UCSD-AML1 (cell line): ENCODE data around the gene GALNT8.
"Not testable (repeated sequence)": the region's sequence is repeated elsewhere in the genome, so short reads cannot be mapped to it uniquely, and the experiment has no call there.

Source experiments
- DNase-seq: peaks from one replicate; lab custom pipeline; 2025; ENCODE audit not compliant: unreplicated experiment; lab: John Stamatoyannopoulos, UW

The GALNT8 gene

DNA sequence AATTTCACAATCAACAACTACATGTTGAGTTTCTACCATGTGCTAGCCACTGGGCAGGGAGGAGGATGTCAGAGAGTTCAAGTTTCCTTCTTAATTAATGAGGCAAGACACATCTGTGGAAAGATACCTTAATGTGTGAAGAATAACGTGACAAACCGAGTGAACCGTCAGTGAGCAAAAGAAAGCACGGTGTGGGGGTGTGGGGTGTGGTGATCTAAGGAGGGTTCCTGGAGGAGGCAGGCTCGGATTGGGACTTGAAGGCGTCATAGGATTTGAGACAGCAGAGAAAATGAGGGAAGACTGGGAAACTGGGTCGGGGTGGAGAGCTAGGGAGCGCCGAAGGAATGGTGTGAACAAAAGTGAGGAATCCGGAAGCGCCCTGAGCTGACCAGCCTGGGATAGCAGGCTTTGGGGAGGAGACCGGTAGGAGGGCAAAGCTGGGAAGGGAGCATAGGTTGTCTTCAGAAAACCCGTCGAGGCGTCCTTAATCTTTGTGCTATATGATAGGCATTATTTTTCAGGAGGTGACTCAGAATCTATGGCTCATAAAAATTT, 22.3 kb downstream of the GALNT8 start:
- no peak for DNase-seq

DNA sequence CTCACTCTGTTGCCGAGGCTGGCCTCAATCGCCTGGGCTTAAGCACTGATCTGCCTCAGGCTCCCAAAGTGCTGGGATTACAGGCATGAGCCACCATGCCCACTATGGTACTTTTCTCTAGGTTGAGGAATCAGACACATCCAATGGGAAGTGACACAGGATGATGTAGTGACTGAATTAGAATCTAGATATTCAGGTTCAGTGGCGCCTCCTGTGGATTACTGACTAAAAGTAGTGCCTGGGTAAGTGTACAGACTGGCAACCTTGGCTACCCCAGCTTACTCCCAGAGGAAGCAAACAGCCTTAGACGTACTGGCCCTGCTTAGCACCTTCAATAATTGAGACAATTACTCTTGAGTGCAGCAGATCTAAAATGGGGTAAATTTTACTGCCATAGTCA, 22.8 kb downstream of the GALNT8 start:
- DNase-seq: no peak

DNA sequence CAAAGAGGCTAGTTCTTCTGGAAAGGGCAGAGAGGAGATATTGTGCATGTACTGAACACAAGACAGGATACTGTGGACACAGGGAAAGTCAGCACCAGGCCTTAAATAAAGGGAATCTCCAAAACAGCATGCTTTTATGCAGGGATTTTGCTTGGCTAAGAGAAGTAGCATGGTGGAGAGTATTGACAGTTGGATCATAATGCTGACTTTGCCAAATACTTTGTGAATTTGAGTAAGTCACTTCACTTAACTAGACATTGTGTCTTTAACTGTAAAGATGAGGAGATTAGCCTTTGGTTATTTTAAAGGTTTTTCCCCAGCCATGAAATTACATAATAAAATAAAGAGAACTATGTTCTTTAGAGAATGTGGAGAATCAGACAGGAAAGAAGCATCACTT, 24.5 kb downstream of the GALNT8 start:
- no peak for DNase-seq

DNA sequence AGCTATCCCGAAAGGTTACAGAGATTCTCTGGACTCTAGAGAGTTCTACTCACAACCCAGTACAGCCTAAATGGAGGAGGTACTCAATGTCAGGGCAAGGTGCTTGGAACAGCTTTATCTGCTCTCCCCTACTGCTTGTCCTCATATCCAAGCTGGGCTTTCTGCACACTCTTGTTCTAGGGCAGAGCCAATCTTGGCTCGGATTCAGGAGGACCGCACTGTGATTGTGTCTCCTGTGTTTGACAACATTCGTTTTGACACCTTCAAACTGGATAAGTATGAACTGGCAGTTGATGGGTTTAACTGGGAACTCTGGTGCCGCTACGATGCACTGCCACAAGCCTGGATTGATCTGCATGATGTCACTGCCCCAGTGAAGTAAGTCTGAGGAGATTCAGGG, 25.0 kb downstream of the GALNT8 start:
- no peak for DNase-seq

DNA sequence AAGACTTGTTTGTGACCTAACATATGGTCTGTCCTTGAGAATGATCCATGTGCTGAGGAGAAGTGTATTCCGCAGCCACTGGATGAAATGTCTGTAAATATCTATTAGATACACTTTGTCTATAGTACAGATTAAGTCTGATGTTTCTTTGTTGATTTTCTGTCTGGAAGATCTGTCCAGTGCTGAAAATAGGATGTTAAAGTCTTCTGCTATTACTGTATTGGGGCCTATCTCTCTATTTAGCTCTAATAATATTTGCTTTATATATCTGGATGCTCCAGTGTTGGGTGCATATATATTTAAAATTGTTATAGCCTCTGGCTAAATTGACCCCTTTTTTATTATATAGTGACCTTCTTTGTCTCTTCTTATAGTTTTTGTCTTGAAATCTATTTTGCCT, 31.5 kb downstream of the GALNT8 start:
- not testable (repeated sequence) for DNase-seq

DNA sequence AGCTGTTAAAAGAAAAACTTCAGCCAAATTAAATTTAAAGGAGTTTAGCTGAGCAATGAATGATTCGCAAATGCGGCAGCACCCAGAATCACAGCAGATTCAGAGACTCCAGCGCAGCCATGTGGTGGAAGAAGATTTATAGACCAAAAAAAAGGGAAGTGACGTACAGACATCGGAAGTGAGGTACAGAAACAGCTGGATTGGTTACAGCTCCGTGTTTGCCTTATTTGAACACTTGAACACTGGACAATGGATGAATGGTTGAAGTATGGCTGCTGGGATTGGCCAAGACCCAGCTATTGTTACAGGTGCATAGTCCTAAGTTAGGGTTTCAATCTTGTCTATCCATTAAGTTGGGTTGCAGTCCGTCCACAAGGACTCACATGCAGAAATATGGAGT, 42.6 kb downstream of the GALNT8 start:
- DNase-seq: no peak

DNA sequence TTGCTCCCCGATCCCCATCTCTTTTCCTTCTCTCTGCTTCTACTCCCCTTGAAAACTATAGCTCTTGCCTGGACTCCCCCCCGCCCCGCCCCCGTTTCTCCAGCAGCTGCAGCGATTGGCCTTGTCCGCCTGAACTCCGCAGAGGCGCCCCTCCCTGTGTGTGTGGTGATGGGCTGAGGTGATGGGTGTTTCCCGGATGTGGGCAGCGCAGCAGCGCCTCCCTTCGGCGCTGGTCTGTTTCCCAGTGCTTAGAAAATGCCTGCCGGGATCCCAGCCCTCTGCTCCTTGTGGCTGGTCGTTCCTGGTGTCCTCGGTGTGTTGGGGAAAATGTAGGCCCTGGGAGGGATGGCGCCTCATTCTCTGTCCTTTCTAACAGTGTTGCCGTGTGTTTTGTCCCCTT, 43.3 kb downstream of the GALNT8 start:
- DNase-seq: no peak

DNA sequence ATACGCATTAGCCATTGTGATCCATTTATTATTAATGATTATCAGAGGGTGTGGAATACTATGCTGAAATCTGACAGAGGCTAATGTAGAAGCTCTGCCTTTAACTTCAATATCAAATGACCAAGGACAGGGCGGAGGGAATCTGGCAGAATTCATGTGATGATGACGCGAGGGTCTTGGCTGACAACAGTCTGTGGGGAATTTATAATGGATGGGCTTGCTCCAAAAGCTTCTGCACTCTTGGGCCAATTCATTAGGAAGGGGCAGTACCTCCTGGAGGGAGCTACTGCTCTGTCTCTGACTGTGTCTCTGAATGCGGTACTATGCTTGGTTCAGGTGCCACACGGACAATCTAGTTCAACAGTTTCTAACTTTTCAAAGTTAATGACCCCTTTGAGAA, 46.2 kb downstream of the GALNT8 start:
- no peak for DNase-seq

DNA sequence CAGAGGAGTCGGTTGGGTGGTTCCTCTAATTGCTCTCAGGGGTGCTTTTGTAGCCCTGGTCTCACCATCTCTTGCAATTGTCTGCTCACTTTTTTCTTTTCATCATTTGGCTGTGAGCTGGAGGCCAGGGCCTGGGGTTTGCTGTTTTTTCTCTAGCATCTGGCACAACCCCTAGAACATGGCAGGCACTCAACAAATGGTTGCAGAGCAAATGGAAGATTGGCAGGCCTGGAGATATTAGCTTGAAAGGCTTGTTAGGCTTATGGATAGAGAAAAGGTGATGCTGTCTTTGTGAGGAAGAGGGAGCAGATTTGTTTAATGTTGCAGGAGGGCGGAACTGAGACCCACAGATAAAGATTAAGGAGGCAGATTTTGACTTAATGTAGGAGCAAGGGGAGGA, 47.0 kb downstream of the GALNT8 start:
- DNase-seq: no peak

DNA sequence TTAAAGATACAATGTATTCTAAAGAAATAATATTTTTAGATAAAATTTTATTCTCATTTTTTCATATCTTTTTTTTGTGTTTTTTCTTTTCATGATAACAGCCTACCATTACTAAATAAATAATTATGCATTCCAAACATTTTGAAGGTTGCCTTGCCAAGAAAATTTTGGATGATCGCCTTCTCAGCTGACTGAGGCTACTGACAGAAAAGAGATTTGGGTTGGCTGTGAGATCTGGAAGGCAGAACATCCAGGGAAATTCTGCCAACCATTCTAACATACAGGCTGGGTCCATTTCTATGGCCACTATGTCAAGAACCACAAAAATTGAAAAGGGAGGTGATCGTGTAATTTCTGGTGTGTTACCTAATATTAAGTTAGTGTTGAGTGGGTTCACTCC, 48.1 kb downstream of the GALNT8 start:
- DNase-seq: no peak

DNA sequence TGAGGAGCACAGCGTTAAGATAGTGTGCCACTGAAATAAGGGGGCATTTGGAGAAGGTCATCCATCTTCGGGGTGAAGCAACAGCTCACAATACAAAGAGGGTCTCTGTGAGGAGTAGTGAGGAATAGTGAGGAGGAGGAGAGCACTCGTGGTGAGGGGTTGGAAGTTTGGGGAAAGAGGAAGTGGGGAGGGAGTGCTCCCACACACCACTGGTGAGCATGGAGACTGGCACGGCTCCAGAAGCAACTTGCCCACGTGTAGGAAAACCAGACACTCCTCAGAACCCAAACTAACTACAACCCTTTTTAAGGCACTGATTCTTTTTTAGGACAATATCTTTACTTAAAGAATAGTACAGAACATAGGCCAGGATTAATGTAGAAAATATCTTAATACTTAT, 48.9 kb downstream of the GALNT8 start:
- no peak for DNase-seq

DNA sequence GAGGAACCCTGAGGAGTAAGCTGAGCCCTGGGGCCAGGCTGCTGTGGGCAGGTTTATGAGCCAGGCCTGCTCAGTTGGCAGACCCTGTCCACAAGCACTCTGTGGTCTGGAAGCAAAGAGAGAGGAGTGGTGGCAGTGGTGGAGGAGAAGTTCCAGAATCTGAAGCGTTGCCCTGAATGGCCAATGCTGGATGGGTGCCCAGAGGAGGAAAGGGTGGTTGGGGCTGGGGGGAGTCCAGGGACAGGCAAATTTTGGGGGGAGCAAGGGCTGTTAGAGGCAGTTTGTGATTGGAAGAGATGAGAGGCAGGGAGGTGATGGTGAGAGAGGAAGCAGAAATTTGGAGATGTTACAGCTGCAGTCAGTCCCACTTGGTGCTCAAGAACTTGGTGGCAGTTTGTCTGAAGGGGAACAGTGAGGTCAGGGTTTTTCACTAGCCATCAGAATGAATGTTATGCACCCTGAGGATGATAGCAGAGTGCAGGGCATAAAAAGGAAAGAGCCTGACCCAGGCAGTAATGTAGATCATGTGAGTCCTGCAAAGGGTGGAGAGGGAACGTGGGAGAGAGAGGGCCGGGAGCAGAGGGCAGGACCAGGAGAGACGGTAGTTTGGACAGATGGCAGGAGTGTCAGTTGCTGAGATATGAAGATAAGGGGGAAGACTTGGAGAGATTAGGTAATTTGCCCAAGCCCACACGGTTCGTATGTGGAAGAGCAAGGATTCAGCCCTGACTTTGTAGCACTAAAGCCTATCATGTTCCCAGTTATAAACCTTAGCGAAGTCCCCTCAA, 51.2 kb downstream of the GALNT8 start:
- no peak for DNase-seq

DNA sequence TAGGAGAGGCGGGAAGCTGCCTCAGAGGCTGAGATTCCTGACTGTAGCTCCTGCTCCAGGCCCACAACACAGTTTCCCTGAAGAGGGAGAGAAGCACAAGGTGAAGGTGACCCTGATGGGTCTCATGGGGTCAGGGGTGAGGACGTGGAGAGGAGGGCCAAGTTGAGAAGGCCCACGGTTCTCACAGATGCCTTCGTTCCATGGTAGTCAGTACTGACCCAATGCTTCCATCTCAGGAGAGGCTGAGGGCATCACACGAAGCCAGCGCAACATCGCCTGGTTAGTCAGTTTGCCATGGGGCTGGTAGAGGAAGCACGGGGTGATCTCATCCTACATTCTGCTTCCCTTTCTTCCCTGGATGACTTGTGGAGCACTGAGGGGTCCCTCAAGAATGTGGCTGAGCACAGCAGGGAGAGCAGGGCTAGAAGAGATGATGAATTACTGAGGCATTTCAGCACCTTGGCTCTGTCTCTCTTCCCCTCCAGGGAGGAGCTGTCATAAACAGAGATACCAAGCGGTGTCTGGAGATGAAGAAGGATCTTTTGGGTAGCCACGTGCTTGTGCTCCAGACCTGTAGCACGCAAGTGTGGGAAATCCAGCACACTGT, 51.9 kb downstream of the GALNT8 start:
- DNase-seq: no peak

DNA sequence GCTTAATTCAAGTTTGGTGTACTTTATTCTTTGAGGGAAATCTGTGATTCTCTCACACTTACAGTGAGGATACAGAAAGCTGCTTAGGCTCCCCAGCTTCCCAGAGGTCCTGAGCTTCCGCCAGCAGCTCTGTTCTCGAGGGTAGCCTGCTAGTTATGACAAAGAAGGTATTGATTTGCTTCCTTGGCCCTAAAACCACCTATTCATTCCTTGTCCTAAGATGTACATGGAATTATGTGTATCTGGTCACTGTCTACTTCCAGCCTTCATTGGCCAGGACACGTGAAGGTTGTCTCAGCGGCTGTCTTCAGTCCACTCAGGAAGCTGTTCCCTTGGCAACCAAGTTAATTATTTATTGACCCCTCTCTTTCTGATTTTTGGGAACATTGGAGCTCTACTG, 55.7 kb downstream of the GALNT8 start:
- no peak for DNase-seq

DNA sequence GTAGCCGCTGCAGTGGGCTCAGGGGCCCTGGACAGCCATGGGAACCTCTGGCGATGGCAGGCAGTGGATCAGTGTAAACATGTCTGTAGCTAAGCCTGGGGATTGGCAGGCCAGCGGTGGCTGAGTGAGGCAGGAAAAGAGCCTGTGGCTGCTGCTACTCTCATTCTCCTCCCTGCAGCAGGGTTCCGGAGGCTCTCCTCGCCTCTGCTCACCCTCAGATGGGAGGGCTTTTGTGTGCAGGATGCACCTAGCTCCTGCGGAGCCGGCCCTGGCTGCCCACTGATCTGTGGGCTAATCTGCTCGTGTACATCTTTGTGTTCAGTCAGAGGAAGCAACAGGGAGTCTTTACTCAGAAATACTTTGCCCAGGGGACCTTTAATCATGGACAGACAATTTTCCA, 59.5 kb downstream of the GALNT8 start:
- DNase-seq: no peak

DNA sequence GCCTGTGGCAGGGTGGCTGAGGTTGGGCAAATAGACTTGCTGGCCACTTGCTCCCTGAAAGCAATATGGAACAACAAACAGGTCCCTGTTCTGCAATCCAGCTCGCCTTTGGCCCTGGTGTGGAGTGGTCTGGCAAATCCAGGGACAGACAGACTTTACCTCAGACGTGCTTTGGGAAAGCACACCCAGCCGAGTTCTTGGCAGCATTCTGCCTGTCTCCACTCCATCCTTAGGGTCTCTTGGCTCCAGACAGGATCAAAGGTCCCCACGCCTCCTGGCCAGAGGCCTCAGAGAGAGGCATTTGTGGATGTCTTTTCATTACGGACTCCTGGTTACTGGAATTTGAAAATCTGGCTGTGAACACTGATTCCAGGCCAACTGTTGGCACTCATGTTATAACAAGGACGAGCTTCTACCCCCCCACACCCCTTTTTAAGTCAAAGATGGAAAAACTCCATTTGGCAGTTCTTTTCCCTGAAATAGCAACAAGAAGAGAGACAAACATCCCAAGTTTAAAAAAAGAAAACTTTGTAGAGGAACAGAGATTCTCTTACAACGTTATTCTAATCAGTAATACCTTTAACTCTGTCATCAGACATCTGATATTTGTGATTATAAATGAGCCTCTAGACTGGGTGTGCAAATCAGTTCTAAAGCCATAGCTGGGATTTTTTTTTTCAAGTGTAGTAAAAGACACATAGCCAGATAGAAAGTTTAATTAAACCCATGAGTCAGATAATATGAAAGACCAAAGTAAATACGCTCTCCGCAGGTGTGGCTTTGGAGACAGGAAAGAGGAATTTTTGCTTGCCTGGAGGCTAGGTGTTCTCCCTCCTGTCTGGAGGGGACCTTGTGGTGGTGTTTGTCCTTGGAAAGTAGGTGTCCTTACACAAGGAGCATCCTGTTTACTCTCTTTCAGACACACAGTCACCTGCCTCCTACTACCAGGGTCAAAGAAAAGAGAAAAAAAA, 60.7 kb downstream of the GALNT8 start:
- no peak for DNase-seq

DNA sequence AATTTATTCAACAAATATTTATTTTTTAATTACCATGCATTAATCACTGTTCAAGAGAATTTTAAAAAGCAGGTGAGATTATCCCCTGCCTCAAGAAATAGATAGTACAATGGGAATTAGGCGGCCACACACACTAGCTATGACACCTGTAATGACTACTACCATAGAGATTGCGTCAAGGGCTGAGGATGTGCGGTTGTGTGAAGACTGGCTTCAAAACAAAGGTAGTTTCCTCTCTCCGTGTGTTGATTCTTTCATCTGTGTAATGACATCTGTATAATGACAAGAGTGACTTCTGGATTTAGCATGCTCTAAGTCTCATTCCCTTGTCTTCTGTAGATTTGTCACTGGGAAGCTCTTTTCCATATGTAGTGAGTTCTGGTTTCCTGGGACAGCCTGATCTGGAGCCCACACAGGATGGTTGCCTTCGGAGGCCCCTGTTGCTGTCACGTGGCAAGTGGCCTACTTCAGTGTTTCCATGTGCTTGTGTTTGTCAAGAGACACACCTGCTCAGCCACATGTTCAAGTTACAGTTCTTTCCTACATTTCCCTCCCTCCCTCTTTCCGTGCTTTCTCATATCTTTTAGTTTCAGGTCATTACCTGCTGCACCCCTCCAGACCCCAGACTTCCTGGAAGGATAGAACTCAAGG, 64.3 kb downstream of the GALNT8 start:
- no peak for DNase-seq

DNA sequence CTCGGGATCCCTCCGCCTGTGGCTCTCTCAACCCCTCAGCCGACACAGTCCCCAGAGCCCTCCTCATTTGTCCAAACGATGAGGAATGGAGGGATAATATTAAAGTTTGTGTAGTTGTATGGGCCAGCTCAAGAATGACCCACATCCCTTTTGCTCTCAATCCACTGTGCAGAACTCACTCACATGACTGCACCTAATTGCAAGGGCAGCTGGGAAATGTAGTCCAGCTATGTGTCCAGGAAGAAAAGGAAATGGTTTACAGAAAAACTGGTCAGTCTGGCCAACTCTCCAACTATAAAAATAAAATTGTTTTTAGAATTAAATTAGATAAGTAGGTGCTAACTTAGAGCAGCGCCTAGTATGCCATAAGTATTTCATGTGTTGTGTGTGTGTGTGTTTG, 66.6 kb downstream of the GALNT8 start:
- DNase-seq: no peak

DNA sequence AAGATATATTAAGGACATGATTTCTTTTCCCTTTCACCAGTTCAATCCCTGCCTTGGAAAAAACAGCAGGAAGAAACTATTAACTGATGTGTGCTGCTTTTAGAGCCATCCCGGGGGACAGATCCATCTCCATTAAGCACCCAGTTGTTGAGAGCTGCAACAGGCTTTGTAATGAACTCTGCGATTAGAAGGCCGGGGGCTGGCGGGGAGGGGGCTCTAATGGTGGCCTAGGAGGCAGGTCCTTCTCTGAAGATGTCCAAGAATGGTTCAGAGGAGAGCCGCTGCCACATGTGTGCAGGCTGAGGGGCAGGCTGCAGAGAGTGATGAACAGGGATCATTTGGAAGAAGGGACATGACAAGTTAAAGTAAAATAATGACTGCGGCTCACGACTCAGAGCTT, 67.8 kb downstream of the GALNT8 start:
- DNase-seq: no peak

DNA sequence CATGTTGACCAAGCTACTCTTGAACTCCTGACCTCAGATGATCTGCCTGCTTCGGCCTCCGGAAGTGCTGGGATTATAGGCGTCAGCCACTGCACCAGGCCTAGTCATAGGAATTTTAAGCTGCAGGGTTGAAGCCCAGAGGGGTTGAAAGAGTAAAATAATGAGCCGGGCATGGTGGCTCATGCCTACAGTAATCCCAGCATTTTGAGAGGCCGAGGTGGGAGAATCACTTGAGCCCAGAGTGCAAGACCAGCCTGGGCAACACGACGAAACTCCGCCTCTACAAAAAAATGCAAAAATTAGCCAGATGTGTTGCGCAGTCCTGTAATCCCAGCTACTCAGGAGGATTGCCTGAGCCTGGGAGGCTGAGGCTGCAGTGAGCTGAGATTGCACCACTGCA, 69.6 kb downstream of the GALNT8 start:
- no peak for DNase-seq

DNA sequence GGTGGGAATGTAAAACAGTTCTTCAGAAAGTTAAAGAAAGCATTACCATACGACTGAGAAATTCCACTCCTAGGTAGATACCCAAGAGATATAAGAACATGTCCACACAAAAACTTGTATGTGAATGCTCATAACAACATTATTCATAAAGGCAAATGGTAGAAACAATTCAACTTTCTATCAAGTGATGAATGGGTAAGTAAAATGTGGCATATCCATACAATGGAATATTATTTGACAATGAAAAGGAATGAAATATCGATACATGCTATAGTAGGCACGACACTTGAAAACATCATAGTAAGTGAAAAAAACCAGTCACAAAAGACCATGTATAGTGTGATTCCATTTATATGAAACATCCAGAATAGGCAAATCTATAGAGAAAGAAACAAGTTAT, 71.3 kb downstream of the GALNT8 start:
- DNase-seq: no peak
